Measurements from ENCODE around the gene IL22RA2.

DNA sequence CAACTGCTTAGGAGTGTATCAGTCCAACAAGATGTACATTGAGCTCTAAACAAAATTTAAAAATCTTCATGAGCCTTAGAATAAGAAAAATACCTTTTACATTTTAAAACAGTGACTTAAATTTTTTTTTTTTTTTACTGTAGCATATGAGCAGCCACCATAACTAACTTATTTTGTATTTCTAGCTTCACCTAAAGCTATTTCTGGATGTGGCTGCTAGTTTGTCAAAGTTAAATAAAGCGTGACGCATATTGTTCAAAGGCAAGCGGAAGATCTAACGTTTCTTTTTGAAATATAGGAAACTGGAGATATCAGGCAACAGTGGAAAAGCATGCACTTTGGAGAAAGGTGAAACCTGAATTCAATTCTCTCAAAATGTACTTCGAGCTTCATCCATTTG lies 3.3 kb upstream of the IL22RA2 start:
- no peak for TF ChIP-seq HNRNPL (IDR thresholded peaks at IDR 0.05; ENCODE audit: low read depth, low read length)
- TF ChIP-seq POLR2B (IDR thresholded peaks at IDR 0.05; ENCODE audit: low read depth, partially characterized antibody): no peak
- TF ChIP-seq, protein P1, sequence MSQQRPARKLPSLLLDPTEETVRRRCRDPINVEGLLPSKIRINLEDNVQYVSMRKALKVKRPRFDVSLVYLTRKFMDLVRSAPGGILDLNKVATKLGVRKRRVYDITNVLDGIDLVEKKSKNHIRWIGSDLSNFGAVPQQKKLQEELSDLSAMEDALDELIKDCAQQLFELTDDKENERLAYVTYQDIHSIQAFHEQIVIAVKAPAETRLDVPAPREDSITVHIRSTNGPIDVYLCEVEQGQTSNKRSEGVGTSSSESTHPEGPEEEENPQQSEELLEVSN (IDR thresholded peaks at IDR 0.05; ENCODE audit: borderline replicate concordance in 1 of 2, extremely low read depth in 1 of 2, insufficient read depth in 1 of 2, insufficient read length in 1 of 2, low read depth in 1 of 2, low read length in 1 of 2, poor library complexity in 1 of 2, severe bottlenecking in 1 of 2): no peak
- TF ChIP-seq, protein P2, sequence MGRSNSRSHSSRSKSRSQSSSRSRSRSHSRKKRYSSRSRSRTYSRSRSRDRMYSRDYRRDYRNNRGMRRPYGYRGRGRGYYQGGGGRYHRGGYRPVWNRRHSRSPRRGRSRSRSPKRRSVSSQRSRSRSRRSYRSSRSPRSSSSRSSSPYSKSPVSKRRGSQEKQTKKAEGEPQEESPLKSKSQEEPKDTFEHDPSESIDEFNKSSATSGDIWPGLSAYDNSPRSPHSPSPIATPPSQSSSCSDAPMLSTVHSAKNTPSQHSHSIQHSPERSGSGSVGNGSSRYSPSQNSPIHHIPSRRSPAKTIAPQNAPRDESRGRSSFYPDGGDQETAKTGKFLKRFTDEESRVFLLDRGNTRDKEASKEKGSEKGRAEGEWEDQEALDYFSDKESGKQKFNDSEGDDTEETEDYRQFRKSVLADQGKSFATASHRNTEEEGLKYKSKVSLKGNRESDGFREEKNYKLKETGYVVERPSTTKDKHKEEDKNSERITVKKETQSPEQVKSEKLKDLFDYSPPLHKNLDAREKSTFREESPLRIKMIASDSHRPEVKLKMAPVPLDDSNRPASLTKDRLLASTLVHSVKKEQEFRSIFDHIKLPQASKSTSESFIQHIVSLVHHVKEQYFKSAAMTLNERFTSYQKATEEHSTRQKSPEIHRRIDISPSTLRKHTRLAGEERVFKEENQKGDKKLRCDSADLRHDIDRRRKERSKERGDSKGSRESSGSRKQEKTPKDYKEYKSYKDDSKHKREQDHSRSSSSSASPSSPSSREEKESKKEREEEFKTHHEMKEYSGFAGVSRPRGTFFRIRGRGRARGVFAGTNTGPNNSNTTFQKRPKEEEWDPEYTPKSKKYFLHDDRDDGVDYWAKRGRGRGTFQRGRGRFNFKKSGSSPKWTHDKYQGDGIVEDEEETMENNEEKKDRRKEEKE (IDR thresholded peaks at IDR 0.05; ENCODE audit: borderline replicate concordance in 1 of 2, control insufficient read depth in 1 of 2, low read depth in 2 of 2, low read length in 1 of 2): no peak
- TF ChIP-seq MEIS2 (IDR thresholded peaks at IDR 0.05; ENCODE audit: partially characterized antibody): no peak
- no peak for TF ChIP-seq JUND (IDR thresholded peaks at IDR 0.05; ENCODE audit: borderline replicate concordance, low read depth, low read length)
- no peak for TF ChIP-seq JUND (tag; IDR thresholded peaks at IDR 0.05; ENCODE audit: borderline replicate concordance, low read depth, low read length)
- TF ChIP-seq CCAR2 (IDR thresholded peaks at IDR 0.05; ENCODE audit: low read depth, low read length): no peak
- TF ChIP-seq, protein P3, sequence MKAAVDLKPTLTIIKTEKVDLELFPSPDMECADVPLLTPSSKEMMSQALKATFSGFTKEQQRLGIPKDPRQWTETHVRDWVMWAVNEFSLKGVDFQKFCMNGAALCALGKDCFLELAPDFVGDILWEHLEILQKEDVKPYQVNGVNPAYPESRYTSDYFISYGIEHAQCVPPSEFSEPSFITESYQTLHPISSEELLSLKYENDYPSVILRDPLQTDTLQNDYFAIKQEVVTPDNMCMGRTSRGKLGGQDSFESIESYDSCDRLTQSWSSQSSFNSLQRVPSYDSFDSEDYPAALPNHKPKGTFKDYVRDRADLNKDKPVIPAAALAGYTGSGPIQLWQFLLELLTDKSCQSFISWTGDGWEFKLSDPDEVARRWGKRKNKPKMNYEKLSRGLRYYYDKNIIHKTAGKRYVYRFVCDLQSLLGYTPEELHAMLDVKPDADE (conservative IDR thresholded peaks at IDR 0.05; ENCODE audit: control insufficient read depth, low read depth, low read length): no peak
- TF ChIP-seq, protein P4, sequence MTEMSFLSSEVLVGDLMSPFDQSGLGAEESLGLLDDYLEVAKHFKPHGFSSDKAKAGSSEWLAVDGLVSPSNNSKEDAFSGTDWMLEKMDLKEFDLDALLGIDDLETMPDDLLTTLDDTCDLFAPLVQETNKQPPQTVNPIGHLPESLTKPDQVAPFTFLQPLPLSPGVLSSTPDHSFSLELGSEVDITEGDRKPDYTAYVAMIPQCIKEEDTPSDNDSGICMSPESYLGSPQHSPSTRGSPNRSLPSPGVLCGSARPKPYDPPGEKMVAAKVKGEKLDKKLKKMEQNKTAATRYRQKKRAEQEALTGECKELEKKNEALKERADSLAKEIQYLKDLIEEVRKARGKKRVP (CRISPR knock-in tag; IDR thresholded peaks at IDR 0.05): no peak
- no peak for TF ChIP-seq NFXL1 (CRISPR knock-in tag; IDR thresholded peaks at IDR 0.05)

All from K562 (cell line).